ENCODE results near the gene CADM1. TPM values are rescaled to one million over a fixed set of nuclear protein-coding genes. Genes with fewer than 3 reads are reported as not detected.

The CADM1 gene
- total RNA-seq, 1 experiment from 2014 or later, result 12.9 TPM

GRCh38 chr11:115439969-115440540, 64.2 kb downstream of the CADM1 start:
- intact Hi-C loops (cut with micrococcal nuclease; ENCODE audit: unreplicated experiment), result no loop called here
- H3K4me3 ChIP-seq (ENCODE audit: low read depth, low read length, poor library complexity, severe bottlenecking), result no peak overlapping the region
- H3K36me3 ChIP-seq (ENCODE audit: insufficient read depth, low read length, poor library complexity, severe bottlenecking), result no peaks in the 10 kb centered on the region
- BruUV-seq (replicated peaks), result no TSS peak
- no peaks in the 10 kb centered on the region for H3K4me1 ChIP-seq (ENCODE audit: insufficient read depth, low read length, poor library complexity, severe bottlenecking)
- no peak overlapping the region for H3K27ac ChIP-seq (ENCODE audit: low read depth, low read length, poor library complexity, severe bottlenecking)
- H3K9me3 ChIP-seq (ENCODE audit: low read depth, low read length, poor library complexity, severe bottlenecking), result no peaks in the 10 kb centered on the region
- POLR2A ChIA-PET (ENCODE audit: low non-redundant PET), result no interaction called here
- no peak for DNase-seq (ENCODE audit: low spot score)
- TF ChIP-seq, protein P1, sequence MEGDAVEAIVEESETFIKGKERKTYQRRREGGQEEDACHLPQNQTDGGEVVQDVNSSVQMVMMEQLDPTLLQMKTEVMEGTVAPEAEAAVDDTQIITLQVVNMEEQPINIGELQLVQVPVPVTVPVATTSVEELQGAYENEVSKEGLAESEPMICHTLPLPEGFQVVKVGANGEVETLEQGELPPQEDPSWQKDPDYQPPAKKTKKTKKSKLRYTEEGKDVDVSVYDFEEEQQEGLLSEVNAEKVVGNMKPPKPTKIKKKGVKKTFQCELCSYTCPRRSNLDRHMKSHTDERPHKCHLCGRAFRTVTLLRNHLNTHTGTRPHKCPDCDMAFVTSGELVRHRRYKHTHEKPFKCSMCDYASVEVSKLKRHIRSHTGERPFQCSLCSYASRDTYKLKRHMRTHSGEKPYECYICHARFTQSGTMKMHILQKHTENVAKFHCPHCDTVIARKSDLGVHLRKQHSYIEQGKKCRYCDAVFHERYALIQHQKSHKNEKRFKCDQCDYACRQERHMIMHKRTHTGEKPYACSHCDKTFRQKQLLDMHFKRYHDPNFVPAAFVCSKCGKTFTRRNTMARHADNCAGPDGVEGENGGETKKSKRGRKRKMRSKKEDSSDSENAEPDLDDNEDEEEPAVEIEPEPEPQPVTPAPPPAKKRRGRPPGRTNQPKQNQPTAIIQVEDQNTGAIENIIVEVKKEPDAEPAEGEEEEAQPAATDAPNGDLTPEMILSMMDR (conservative IDR thresholded peaks at IDR 0.05; ENCODE audit: low read depth, low read length), result no peak
- TF ChIP-seq EZH2 (IDR thresholded peaks at IDR 0.05; ENCODE audit: borderline replicate concordance, low read depth, low read length, poor library complexity, severe bottlenecking), result no peak
- H3K27me3 ChIP-seq (replicated peaks; ENCODE audit: insufficient read depth, low read depth, low read length, poor library complexity), result no peaks in the 10 kb centered on the region
- CTCF ChIA-PET, result no interaction called here

- Histone ChIP-seq H3K4me1 (ENCODE audit: insufficient read depth, low read length, poor library complexity, severe bottlenecking) (no peaks in the 10 kb centered on the region), H3K9me3 (ENCODE audit: low read depth, low read length, poor library complexity, severe bottlenecking) (no peaks in the 10 kb centered on the region), H3K4me3 (ENCODE audit: low read depth, low read length, poor library complexity, severe bottlenecking) (no peak overlapping the region), H3K36me3 (ENCODE audit: insufficient read depth, low read length, poor library complexity, severe bottlenecking) (no peaks in the 10 kb centered on the region), H3K27ac (ENCODE audit: low read depth, low read length, poor library complexity, severe bottlenecking) (no peak overlapping the region), H3K27me3 (replicated peaks; ENCODE audit: insufficient read depth, low read depth, low read length, poor library complexity) (no peaks in the 10 kb centered on the region)
- intact Hi-C loops (cut with micrococcal nuclease; ENCODE audit: unreplicated experiment), result no loop called here
- ChIA-PET POLR2A (ENCODE audit: low non-redundant PET) (no interaction called here), CTCF (no interaction called here)
- BruUV-seq (replicated peaks), result no TSS peak
- DNase-seq (ENCODE audit: low spot score), result no peak
- TF ChIP-seq, protein P1 (conservative IDR thresholded peaks at IDR 0.05; ENCODE audit: low read depth, low read length), result no peak
- TF ChIP-seq EZH2 (IDR thresholded peaks at IDR 0.05; ENCODE audit: borderline replicate concordance, low read depth, low read length, poor library complexity, severe bottlenecking), result no peak
Observed at GRCh38 chr11:115439385-115439784, 64.8 kb downstream of the CADM1 start.

DNA sequence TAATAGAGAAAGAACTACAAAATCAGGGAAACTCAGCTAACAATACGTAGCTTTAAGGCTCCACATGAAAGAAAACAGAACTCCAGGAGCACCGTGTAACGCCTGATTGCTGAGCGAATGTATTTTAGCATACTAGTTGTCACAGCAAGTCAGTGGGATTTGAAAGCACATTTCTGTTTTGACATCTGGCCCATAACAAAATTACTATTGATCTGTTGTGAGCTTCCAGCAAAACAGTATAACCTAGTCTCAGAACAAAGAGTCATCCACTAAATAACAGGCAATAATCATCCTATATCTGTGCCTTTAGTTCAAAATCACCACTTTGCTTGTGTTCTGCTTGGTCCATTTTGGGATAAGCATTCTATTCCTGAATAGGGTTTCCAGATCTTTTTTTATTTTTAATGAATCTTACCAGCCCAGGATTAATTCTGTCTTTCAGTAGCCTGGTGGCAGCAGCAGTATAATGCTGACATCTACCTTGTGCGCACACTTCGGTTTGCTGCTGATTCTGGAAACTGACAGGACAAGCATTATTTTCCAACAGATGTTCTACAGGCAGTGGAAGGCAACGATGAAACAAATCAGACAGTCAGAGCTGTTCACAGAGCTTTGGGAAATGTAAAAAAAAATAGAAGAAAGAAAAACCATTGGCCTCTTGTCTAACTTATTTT, 66.2 kb downstream of the CADM1 start:
- no peak for DNase-seq (ENCODE audit: low spot score)
- Histone ChIP-seq H3K4me1 (ENCODE audit: insufficient read depth, low read length, poor library complexity, severe bottlenecking) (no peaks in the 10 kb centered on the region), H3K4me3 (ENCODE audit: low read depth, low read length, poor library complexity, severe bottlenecking) (no peak overlapping the region), H3K36me3 (ENCODE audit: insufficient read depth, low read length, poor library complexity, severe bottlenecking) (no peaks in the 10 kb centered on the region), H3K27ac (ENCODE audit: low read depth, low read length, poor library complexity, severe bottlenecking) (no peak overlapping the region), H3K27me3 (replicated peaks; ENCODE audit: insufficient read depth, low read depth, low read length, poor library complexity) (no peaks in the 10 kb centered on the region), H3K9me3 (ENCODE audit: low read depth, low read length, poor library complexity, severe bottlenecking) (no peaks in the 10 kb centered on the region)
- ChIA-PET CTCF (no interaction called here), POLR2A (ENCODE audit: low non-redundant PET) (no interaction called here)
- TF ChIP-seq EZH2 (IDR thresholded peaks at IDR 0.05; ENCODE audit: borderline replicate concordance, low read depth, low read length, poor library complexity, severe bottlenecking), result no peak
- TF ChIP-seq, protein P1 (conservative IDR thresholded peaks at IDR 0.05; ENCODE audit: low read depth, low read length), result no peak
- BruUV-seq (replicated peaks), result no TSS peak
- intact Hi-C loops (cut with micrococcal nuclease; ENCODE audit: unreplicated experiment), result no loop called here
